GM10248 (cell line): ENCODE results near the gene RIMBP2.

Source experiments
- CTCF ChIA-PET: fragments of 300-600 bp; sonication (Branson Sonifier 250); formaldehyde crosslinking; extraction: SDS; loops from one replicate; lab custom pipeline; 2021; ENCODE audit warnings: antibody characterized with exemption; lab: Yijun Ruan, JAX
- POLR2A ChIA-PET: fragments of 350-650 bp; sonication (Branson Sonifier 250); formaldehyde crosslinking; extraction: SDS; loops from one replicate; lab custom pipeline; 2020; ENCODE audit warnings: antibody characterized with exemption; lab: Yijun Ruan, JAX
- DNase-seq: peaks from one replicate; pipeline ENCODE4 v3.0.0; 2012; ENCODE audit errors: extremely low spot score
- CTCF ChIP-seq: IDR thresholded peaks from 2 replicates; pipeline ENCODE4 v1.5.1; 2012; ENCODE audit warnings: mild to moderate bottlenecking, low read depth; ENCODE audit errors: extremely low read depth, missing control alignments, control extremely low read depth

Gene RIMBP2

GRCh38 chr12:130625201-130625600 lies 90.9 kb downstream of the RIMBP2 start:
- TF ChIP-seq CTCF: no peak
- DNase-seq: no peak
- CTCF ChIA-PET: interaction anchor here (1.2 kb wide), 1 partner anchor 17 kb away, joined by 3 read pairs; no protein-coding TSS in a partner anchor
- POLR2A ChIA-PET: no interaction called here

DNA sequence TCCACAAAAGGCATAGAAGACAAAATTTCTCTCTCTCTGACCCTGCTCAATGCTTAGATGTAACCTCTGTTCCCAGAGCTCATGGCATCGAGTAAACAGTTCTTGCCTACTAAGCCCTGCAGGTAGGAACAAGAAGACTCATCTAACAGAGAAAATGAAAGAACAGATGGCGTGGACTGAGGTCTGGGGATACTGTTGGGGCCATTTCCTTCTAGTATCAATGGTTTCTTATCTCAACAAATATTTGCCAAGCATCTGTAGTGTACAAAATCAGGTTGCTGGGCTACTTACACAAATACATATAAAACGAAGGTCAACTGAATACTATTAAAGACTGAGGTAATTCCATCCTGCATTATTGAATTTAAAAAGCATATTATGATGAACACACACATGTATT lies 93.3 kb downstream of the RIMBP2 start:
- DNase-seq: no peak
- TF ChIP-seq CTCF: no peak
- ChIA-PET POLR2A (no interaction called here), CTCF (no interaction called here)

DNA sequence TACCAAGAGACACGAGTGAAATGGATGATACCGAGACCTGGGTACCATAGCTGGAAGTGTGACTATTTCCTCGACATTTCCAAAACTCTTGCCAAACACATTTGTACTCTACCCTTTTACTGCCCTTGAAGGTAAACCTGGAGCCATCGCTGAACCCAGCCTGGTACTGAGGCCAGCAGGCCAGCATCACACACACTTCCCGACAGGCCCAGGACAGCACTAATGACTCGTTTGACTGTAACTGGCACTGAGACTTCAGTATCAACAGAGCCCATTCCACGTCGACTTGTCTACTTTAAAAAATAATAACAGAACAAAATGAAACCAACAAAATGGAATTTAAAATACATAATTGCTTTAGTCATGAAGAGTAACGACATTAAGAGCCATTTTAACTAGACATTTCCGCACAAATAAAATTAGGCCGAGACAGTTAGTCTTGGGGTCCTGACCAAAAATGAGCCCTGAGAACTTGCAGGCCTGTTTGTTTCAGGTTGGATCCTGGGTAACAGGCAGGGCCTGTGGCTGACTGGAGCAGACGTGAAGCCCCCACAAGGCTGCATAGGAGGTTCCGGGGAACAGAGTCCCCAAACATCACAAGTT lies 94.3 kb downstream of the RIMBP2 start:
- no peak for DNase-seq
- ChIA-PET CTCF (interaction anchor here (0.7 kb wide), 1 partner anchor 8 kb away, joined by 3 read pairs; no protein-coding TSS in a partner anchor), POLR2A (no interaction called here)
- TF ChIP-seq CTCF: no peak

- ChIA-PET CTCF (no interaction called here), POLR2A (no interaction called here)
- DNase-seq: no peak
- TF ChIP-seq CTCF: no peak
These were observed 95.3 kb downstream of the RIMBP2 start for GRCh38 chr12:130620756-130621155.

- DNase-seq: no peak
- POLR2A ChIA-PET: no interaction called here
- no peak for TF ChIP-seq CTCF
- CTCF ChIA-PET: no interaction called here
These were observed 95.8 kb downstream of the RIMBP2 start for GRCh38 chr12:130620281-130620680.

DNA sequence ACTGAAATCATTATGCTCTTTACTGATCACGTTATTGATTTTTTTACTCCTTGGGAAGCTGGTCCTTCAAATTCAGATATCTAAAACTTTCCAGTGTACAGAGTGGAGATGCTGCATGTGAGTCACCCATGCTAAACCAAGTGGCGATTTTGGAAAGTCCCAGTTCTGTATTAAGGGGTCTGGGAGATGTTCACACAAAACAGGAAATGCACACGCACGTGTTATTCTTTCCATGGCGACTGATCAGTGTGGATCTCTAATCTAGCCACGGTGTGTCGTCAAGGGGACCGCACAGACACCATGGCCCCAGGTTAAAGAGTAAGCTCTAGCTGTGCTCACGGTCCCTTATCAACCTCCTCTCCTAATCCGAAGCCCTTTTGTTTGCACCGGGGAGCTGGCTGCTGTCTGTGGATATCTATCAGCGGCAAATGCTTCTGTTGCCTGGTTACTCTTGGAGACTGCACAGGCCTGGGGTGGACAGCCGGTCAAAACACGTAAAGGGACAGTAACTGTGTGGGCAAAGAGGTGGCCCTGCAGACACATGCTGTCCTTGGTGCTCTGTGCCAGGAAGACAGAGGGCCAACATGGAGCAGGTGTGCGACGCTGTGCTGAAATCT lies 96.6 kb downstream of the RIMBP2 start:
- CTCF ChIA-PET: interaction anchor here (1.0 to 1.6 kb wide), 3 partner anchors 9 to 20 kb away, joined by 3 to 4 read pairs (median 3); no protein-coding TSS in a partner anchor
- DNase-seq: no peak
- TF ChIP-seq CTCF: no peak
- POLR2A ChIA-PET: interaction anchor here (0.5 kb wide), 1 partner anchor 18 kb away, joined by 11 read pairs; no protein-coding TSS in a partner anchor
